HepG2 (cell line): ENCODE results near the gene NPC1.
"Not testable (repeated sequence)": the region's sequence is repeated elsewhere in the genome, so short reads cannot be mapped to it uniquely, and the experiment has no call there.

ENCODE experiments used
- ELF4 ChIP-seq: sonication (generic); formaldehyde crosslinking; IDR thresholded peaks from 2 replicates; pipeline ENCODE4 v1.5.0; 2020; ENCODE audit warnings: missing genetic modification reagents, mild to moderate bottlenecking, moderate library complexity, borderline replicate concordance
- EZH2 ChIP-seq: conservative IDR thresholded peaks from 2 replicates; pipeline ENCODE4 v1.6.1; 2012; ENCODE audit warnings: mild to moderate bottlenecking, low read depth, low read length, moderate library complexity
- JUND ChIP-seq: sonication (generic); formaldehyde crosslinking; IDR thresholded peaks from 2 replicates; pipeline ENCODE4 v1.8.0; 2022; ENCODE audit warnings: mild to moderate bottlenecking, missing genetic modification reagents
- KDM5A ChIP-seq: fragments of 200-600 bp; sonication (generic); IDR thresholded peaks from 2 replicates; pipeline ENCODE4 v1.7.0; 2018; ENCODE audit warnings: antibody characterized with exemption, mild to moderate bottlenecking, low read length, borderline replicate concordance
- MEF2D ChIP-seq: sonication (generic); formaldehyde crosslinking; IDR thresholded peaks from 2 replicates; pipeline ENCODE4 v1.5.1; 2020; ENCODE audit warnings: mild to moderate bottlenecking, missing genetic modification reagents
- PCBP1 ChIP-seq: fragments of 200-400 bp; formaldehyde crosslinking; IDR thresholded peaks from 2 replicates; pipeline ENCODE4 v1.6.1; 2017; ENCODE audit warnings: mild to moderate bottlenecking, low read depth, low read length, borderline replicate concordance
- POLR2A ChIP-seq, 2 experiments: IDR thresholded peaks; 2 replicates each; pipeline ENCODE4 v1.6.1; 2011; ENCODE audit warnings: low read depth in 2 of 2, low read length in 2 of 2, mild to moderate bottlenecking in 1 of 2, moderate library complexity in 1 of 2; ENCODE audit not compliant: insufficient read depth in 1 of 2
- SMAD3 ChIP-seq: sonication (generic); formaldehyde crosslinking; IDR thresholded peaks from 2 replicates; pipeline ENCODE4 v1.4.0; 2020; ENCODE audit warnings: missing genetic modification reagents
- SP4 ChIP-seq: sonication (generic); formaldehyde crosslinking; IDR thresholded peaks from 2 replicates; pipeline ENCODE4 v1.8.1; 2023; ENCODE audit warnings: mild to moderate bottlenecking, missing genetic modification reagents
- ZBTB21 ChIP-seq: sonication (generic); formaldehyde crosslinking; IDR thresholded peaks from 2 replicates; pipeline ENCODE4 v1.4.0; 2020; ENCODE audit warnings: missing genetic modification reagents
- ZNF232 ChIP-seq: sonication (generic); formaldehyde crosslinking; IDR thresholded peaks from 2 replicates; pipeline ENCODE4 v1.4.0; 2020; ENCODE audit warnings: missing genetic modification reagents, borderline replicate concordance
- TF ChIP-seq, protein P1 (sequence below): sonication (generic); formaldehyde crosslinking; IDR thresholded peaks from 2 replicates; pipeline ENCODE4 v1.5.0; 2020; ENCODE audit warnings: mild to moderate bottlenecking, missing genetic modification reagents, moderate library complexity
- TF ChIP-seq, protein P2 (sequence below): sonication (generic); formaldehyde crosslinking; IDR thresholded peaks from 2 replicates; pipeline ENCODE4 v1.4.0; 2020; ENCODE audit warnings: mild to moderate bottlenecking, missing genetic modification reagents, borderline replicate concordance
- TF ChIP-seq, protein P3 (sequence below): sonication (generic); formaldehyde crosslinking; IDR thresholded peaks from 2 replicates; pipeline ENCODE4 v1.4.0; 2020; ENCODE audit warnings: missing genetic modification reagents

DNA sequence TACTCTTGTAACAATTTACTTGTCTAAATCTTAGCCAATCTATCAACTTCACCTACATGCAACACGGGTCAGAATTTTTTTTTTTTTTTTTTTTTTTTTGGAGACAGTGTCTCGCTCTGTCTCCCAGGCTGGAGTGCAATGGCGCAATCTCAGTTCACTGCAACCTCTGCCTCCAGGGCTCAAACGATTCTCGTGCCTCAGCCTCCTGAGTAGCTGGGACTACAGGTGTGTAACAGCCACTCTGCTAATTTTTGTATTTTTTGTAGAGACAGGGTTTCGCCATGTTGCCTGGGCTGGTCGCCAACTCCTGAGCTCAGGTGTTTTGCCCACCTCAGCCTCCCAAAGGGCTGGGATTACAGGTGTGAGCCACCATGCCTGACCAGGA is 26.8 kb upstream of the NPC1 start:
- TF ChIP-seq ZNF232; SP4 (CRISPR knock-in tag); ZBTB21 (CRISPR knock-in tag); PCBP1; SMAD3 (CRISPR knock-in tag); KDM5A; POLR2A (IDR thresholded peaks at IDR 0.05; ENCODE audit: insufficient read depth in 1 of 2, low read depth in 2 of 2, low read length in 2 of 2); MEF2D (CRISPR knock-in tag); EZH2; ELF4 (CRISPR knock-in tag); JUND (CRISPR knock-in tag): not testable (repeated sequence)
- TF ChIP-seq, protein P1, sequence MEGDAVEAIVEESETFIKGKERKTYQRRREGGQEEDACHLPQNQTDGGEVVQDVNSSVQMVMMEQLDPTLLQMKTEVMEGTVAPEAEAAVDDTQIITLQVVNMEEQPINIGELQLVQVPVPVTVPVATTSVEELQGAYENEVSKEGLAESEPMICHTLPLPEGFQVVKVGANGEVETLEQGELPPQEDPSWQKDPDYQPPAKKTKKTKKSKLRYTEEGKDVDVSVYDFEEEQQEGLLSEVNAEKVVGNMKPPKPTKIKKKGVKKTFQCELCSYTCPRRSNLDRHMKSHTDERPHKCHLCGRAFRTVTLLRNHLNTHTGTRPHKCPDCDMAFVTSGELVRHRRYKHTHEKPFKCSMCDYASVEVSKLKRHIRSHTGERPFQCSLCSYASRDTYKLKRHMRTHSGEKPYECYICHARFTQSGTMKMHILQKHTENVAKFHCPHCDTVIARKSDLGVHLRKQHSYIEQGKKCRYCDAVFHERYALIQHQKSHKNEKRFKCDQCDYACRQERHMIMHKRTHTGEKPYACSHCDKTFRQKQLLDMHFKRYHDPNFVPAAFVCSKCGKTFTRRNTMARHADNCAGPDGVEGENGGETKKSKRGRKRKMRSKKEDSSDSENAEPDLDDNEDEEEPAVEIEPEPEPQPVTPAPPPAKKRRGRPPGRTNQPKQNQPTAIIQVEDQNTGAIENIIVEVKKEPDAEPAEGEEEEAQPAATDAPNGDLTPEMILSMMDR = not testable (repeated sequence)
- TF ChIP-seq, protein P2, sequence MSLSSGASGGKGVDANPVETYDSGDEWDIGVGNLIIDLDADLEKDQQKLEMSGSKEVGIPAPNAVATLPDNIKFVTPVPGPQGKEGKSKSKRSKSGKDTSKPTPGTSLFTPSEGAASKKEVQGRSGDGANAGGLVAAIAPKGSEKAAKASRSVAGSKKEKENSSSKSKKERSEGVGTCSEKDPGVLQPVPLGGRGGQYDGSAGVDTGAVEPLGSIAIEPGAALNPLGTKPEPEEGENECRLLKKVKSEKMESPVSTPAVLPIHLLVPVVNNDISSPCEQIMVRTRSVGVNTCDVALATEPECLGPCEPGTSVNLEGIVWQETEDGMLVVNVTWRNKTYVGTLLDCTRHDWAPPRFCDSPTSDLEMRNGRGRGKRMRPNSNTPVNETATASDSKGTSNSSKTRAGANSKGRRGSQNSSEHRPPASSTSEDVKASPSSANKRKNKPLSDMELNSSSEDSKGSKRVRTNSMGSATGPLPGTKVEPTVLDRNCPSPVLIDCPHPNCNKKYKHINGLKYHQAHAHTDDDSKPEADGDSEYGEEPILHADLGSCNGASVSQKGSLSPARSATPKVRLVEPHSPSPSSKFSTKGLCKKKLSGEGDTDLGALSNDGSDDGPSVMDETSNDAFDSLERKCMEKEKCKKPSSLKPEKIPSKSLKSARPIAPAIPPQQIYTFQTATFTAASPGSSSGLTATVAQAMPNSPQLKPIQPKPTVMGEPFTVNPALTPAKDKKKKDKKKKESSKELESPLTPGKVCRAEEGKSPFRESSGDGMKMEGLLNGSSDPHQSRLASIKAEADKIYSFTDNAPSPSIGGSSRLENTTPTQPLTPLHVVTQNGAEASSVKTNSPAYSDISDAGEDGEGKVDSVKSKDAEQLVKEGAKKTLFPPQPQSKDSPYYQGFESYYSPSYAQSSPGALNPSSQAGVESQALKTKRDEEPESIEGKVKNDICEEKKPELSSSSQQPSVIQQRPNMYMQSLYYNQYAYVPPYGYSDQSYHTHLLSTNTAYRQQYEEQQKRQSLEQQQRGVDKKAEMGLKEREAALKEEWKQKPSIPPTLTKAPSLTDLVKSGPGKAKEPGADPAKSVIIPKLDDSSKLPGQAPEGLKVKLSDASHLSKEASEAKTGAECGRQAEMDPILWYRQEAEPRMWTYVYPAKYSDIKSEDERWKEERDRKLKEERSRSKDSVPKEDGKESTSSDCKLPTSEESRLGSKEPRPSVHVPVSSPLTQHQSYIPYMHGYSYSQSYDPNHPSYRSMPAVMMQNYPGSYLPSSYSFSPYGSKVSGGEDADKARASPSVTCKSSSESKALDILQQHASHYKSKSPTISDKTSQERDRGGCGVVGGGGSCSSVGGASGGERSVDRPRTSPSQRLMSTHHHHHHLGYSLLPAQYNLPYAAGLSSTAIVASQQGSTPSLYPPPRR (CRISPR knock-in tag) = not testable (repeated sequence)
- TF ChIP-seq, protein P3, sequence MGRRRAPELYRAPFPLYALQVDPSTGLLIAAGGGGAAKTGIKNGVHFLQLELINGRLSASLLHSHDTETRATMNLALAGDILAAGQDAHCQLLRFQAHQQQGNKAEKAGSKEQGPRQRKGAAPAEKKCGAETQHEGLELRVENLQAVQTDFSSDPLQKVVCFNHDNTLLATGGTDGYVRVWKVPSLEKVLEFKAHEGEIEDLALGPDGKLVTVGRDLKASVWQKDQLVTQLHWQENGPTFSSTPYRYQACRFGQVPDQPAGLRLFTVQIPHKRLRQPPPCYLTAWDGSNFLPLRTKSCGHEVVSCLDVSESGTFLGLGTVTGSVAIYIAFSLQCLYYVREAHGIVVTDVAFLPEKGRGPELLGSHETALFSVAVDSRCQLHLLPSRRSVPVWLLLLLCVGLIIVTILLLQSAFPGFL = not testable (repeated sequence)
